SK-N-SH (cell line): ENCODE results near the gene MAEA. TPM values are rescaled to one million over a fixed set of nuclear protein-coding genes. Genes with fewer than 3 reads are reported as not detected.

Source experiments
- CTCF ChIA-PET: fragments of 300-600, 350-600 bp; formaldehyde crosslinking; extraction: SDS; loops from one replicate; lab custom pipeline; 2021; lab: Yijun Ruan, JAX
- POLR2A ChIA-PET: fragments of 350-600 bp; sonication (Branson Sonifier 250); formaldehyde crosslinking; extraction: SDS; loops from one replicate; lab custom pipeline; 2020; ENCODE audit warnings: antibody characterized with exemption, inconsistent platforms; lab: Yijun Ruan, JAX
- DNase-seq: peaks from one replicate; pipeline ENCODE4 v3.0.0; 2012
- H2AFZ ChIP-seq: fragments of 200-600 bp; sonication (generic); 2 replicates; pipeline ENCODE4 v1.8.1; 2016; ENCODE audit warnings: antibody characterized with exemption, mild to moderate bottlenecking, low read depth
- H3F3A ChIP-seq: fragments of 200-600 bp; sonication (generic); replicated peaks from 2 replicates; pipeline ENCODE3; 2016; ENCODE audit warnings: antibody characterized with exemption, mild to moderate bottlenecking; ENCODE audit not compliant: insufficient read depth
- H3K27ac ChIP-seq, 2 experiments: fragments of 200-500 bp in 1 of 2; fragments of 200-600 bp in 1 of 2; sonication (Bioruptor generic) in 1 of 2; sonication (generic), shearing (Covaris generic) in 1 of 2; 2 replicates each; pipeline versions ENCODE4 v1.5.1 to v1.6.1; 2014 to 2016; ENCODE audit warnings: low read depth in 2 of 2, inconsistent platforms in 1 of 2, low read length in 1 of 2, mild to moderate bottlenecking in 1 of 2, mixed read lengths in 1 of 2
- H3K27me3 ChIP-seq: fragments of 200-600 bp; sonication (generic), shearing (Covaris generic); 2 replicates; pipeline ENCODE4 v1.6.1; 2016; ENCODE audit warnings: mixed run types; ENCODE audit not compliant: insufficient read depth
- H3K36me3 ChIP-seq, 2 experiments: fragments of 200-500 bp in 1 of 2; fragments of 200-600 bp in 1 of 2; sonication (Bioruptor generic) in 1 of 2; sonication (generic) in 1 of 2; replicated peaks in 1 of 2; 2 replicates each; pipeline versions ENCODE3 to v1.5.1; 2014 to 2016; ENCODE audit warnings: low read length in 1 of 2, mild to moderate bottlenecking in 1 of 2; ENCODE audit not compliant: insufficient read depth in 2 of 2, control insufficient read depth in 1 of 2
- H3K4me1 ChIP-seq, 2 experiments: fragments of 200-500 bp in 1 of 2; fragments of 200-600 bp in 1 of 2; sonication (Bioruptor generic) in 1 of 2; sonication (generic), shearing (Covaris generic) in 1 of 2; 2 replicates each; pipeline versions ENCODE4 v1.5.1 to v1.6.1; 2014 to 2016; ENCODE audit warnings: low read depth in 1 of 2, low read length in 1 of 2, mixed run types in 1 of 2; ENCODE audit not compliant: insufficient read depth in 2 of 2, control insufficient read depth in 1 of 2
- H3K4me2 ChIP-seq: fragments of 200-600 bp; sonication (generic), shearing (Covaris generic); 2 replicates; pipeline ENCODE4 v1.6.1; 2017; ENCODE audit warnings: mixed run types
- H3K4me3 ChIP-seq, 2 experiments: fragments of 200-500 bp in 1 of 2; fragments of 200-600 bp in 1 of 2; sonication (Bioruptor generic) in 1 of 2; sonication (generic), shearing (Covaris generic) in 1 of 2; 2 replicates each; pipeline versions ENCODE4 v1.5.1 to v1.8.1; 2014 to 2016; ENCODE audit warnings: low read depth in 2 of 2, inconsistent platforms in 1 of 2, low read length in 1 of 2, mild to moderate bottlenecking in 1 of 2, mixed read lengths in 1 of 2, moderate library complexity in 1 of 2
- H3K79me2 ChIP-seq: fragments of 200-600 bp; sonication (generic); 2 replicates; pipeline ENCODE4 v1.8.1; 2017; ENCODE audit warnings: mild to moderate bottlenecking; ENCODE audit not compliant: insufficient read depth
- H3K9ac ChIP-seq: fragments of 200-600 bp; sonication (generic); 2 replicates; pipeline ENCODE4 v1.6.1; 2017; ENCODE audit warnings: mixed run types
- H3K9me2 ChIP-seq: fragments of 200-600 bp; sonication (generic); 2 replicates; pipeline ENCODE4 v1.6.1; 2017; ENCODE audit warnings: mixed run types
- H3K9me3 ChIP-seq: fragments of 200-600 bp; sonication (generic); 2 replicates; pipeline ENCODE4 v1.6.1; 2017; ENCODE audit warnings: mixed run types, mild to moderate bottlenecking, moderate library complexity
- H4K20me1 ChIP-seq: fragments of 200-600 bp; sonication (generic); 2 replicates; pipeline ENCODE4 v1.6.1; 2017; ENCODE audit warnings: mild to moderate bottlenecking, mixed run types; ENCODE audit not compliant: insufficient read depth
- CHD2 ChIP-seq: fragments of 150-350 bp; IDR thresholded peaks from 2 replicates; pipeline ENCODE4 v1.6.1; 2018; ENCODE audit warnings: low read length; ENCODE audit not compliant: partially characterized antibody
- ELF1 ChIP-seq: IDR thresholded peaks from 2 replicates; pipeline ENCODE4 v1.4.0; 2012
- EP300 ChIP-seq, 2 experiments: IDR thresholded peaks; 2 replicates each; pipeline versions ENCODE4 v1.4.0 to v1.6.1; 2012; ENCODE audit warnings: borderline replicate concordance in 1 of 2, low read depth in 1 of 2, low read length in 1 of 2
- EZH2phosphoT487 ChIP-seq: fragments of 200-600 bp; sonication (generic); IDR thresholded peaks from 2 replicates; pipeline ENCODE4 v1.6.1; 2017; ENCODE audit warnings: low read depth, mixed run types, mild to moderate bottlenecking, antibody characterized with exemption, moderate library complexity, borderline replicate concordance
- FOXJ3 ChIP-seq: sonication (generic); formaldehyde crosslinking; IDR thresholded peaks from 2 replicates; pipeline ENCODE4 v1.5.1; 2020; ENCODE audit warnings: mild to moderate bottlenecking, missing genetic modification reagents
- FOXM1 ChIP-seq: IDR thresholded peaks from 2 replicates; pipeline ENCODE4 v1.4.0; 2012; ENCODE audit warnings: low read depth, mild to moderate bottlenecking
- GATA2 ChIP-seq: sonication (generic); formaldehyde crosslinking; IDR thresholded peaks from 2 replicates; pipeline ENCODE4 v1.5.0; 2020; ENCODE audit warnings: mild to moderate bottlenecking, missing genetic modification reagents
- JUND ChIP-seq: IDR thresholded peaks from 2 replicates; pipeline ENCODE4 v1.4.0; 2012
- MAX ChIP-seq: IDR thresholded peaks from 2 replicates; pipeline ENCODE4 v1.4.0; 2012; ENCODE audit warnings: low read depth
- MEF2A ChIP-seq: IDR thresholded peaks from 2 replicates; pipeline ENCODE4 v1.4.0; 2012; ENCODE audit warnings: low read depth, borderline replicate concordance
- NFIC ChIP-seq: IDR thresholded peaks from 2 replicates; pipeline ENCODE4 v1.4.0; 2012; ENCODE audit warnings: borderline replicate concordance
- NRF1 ChIP-seq: IDR thresholded peaks from 2 replicates; pipeline ENCODE4 v1.6.1; 2012; ENCODE audit warnings: low read depth, mild to moderate bottlenecking, low read length
- POLR2AphosphoS5 ChIP-seq: IDR thresholded peaks from 2 replicates; pipeline ENCODE4 v1.6.1; 2012; ENCODE audit warnings: low read depth, low read length
- REST ChIP-seq: IDR thresholded peaks from 2 replicates; pipeline ENCODE4 v1.6.1; 2012; ENCODE audit warnings: mild to moderate bottlenecking, low read depth, low read length, moderate library complexity
- RXRA ChIP-seq: IDR thresholded peaks from 2 replicates; pipeline ENCODE4 v1.4.0; 2012; ENCODE audit warnings: low read depth, mild to moderate bottlenecking, borderline replicate concordance
- SIN3A ChIP-seq: IDR thresholded peaks from 2 replicates; pipeline ENCODE4 v1.6.1; 2012; ENCODE audit warnings: low read depth, mild to moderate bottlenecking, low read length, moderate library complexity, borderline replicate concordance
- SMC3 ChIP-seq: IDR thresholded peaks from 2 replicates; pipeline ENCODE4 v1.6.1; 2012; ENCODE audit warnings: low read depth, low read length, improper control_type of control experiment
- TAF1 ChIP-seq: IDR thresholded peaks from 2 replicates; pipeline ENCODE4 v1.6.1; 2012; ENCODE audit warnings: low read depth, mild to moderate bottlenecking, low read length, moderate library complexity, borderline replicate concordance
- USF1 ChIP-seq: IDR thresholded peaks from 2 replicates; pipeline ENCODE4 v1.4.0; 2012; ENCODE audit warnings: low read depth, borderline replicate concordance
- YY1 ChIP-seq: IDR thresholded peaks from 2 replicates; pipeline ENCODE4 v1.4.0; 2012; ENCODE audit warnings: low read depth, mild to moderate bottlenecking
- WGBS: methylation state at CpG from one replicate; pipeline ENCODE4 v1.1.6; 2017; ENCODE audit warnings: low lambda C conversion rate; 5-methylcytosine and 5-hydroxymethylcytosine counted together
- polyA plus RNA-seq, 3 experiments: library from polyadenylated mRNA; depleted of rRNA; stranded (reverse); fragments of >200 nt; gene quantifications; 2 replicates each; pipeline ENCODE4 v1.2.3, GENCODE V29; 2012
- TF ChIP-seq, protein P1 (sequence below): fragments of 150-350 bp; IDR thresholded peaks from 2 replicates; pipeline ENCODE4 v1.6.1; 2017; ENCODE audit warnings: antibody characterized with exemption, low read length, low read depth, borderline replicate concordance

MAEA gene
- polyA plus RNA-seq, 1 of the 3 experiments (the other 2 are of a cell fraction), result 128 TPM

GRCh38 chr4:1367230-1367935 lies 77.7 kb downstream of the MAEA start:
- no peaks in the 10 kb centered on the region for H3K9me2 ChIP-seq
- H3K4me3 ChIP-seq, result no peak overlapping the region
- H3K4me2 ChIP-seq, result no peak overlapping the region
- no peaks in the 10 kb centered on the region for H3F3A ChIP-seq
- CTCF ChIA-PET, result interaction anchor here (1.8 kb wide), 1 partner anchor 146 kb away, joined by 4 read pairs; no protein-coding TSS in a partner anchor
- over 99% methylated on average over 14 of the region's 17 CpGs for WGBS
- no peaks in the 10 kb centered on the region for H3K79me2 ChIP-seq
- DNase-seq, result no peak
- no peak overlapping the region for H3K27ac ChIP-seq
- no peaks in the 10 kb centered on the region for H3K27me3 ChIP-seq
- H3K9ac ChIP-seq, result no peak overlapping the region
- H3K9me3 ChIP-seq, result no peaks in the 10 kb centered on the region
- no peaks in the 10 kb centered on the region for H4K20me1 ChIP-seq
- POLR2A ChIA-PET, result no interaction called here
- no peaks in the 10 kb centered on the region; a peak in 1 of 4 replicates for H3K4me1 ChIP-seq
- TF ChIP-seq TAF1 (no peak), MEF2A (no peak), GATA2 (CRISPR knock-in tag) (no peak)
- H2AFZ ChIP-seq, result no peak overlapping the region
- H3K36me3 ChIP-seq, result peaks cover 6 to 37% of the 10 kb centered on the region in 2 experiments

GRCh38 chr4:1367936-1368289 lies 78.2 kb downstream of the MAEA start:
- no peak overlapping the region for H2AFZ ChIP-seq
- H3F3A ChIP-seq, result no peaks in the 10 kb centered on the region
- no peak for TF ChIP-seq USF1
- no peak for TF ChIP-seq EP300 (IDR thresholded peaks at IDR 0.05; ENCODE audit: borderline replicate concordance in 1 of 2, low read depth in 1 of 2, low read length in 1 of 2)
- TF ChIP-seq SMC3, result no peak
- TF ChIP-seq MAX, result no peak
- TF ChIP-seq FOXM1, result no peak
- TF ChIP-seq, protein P1, sequence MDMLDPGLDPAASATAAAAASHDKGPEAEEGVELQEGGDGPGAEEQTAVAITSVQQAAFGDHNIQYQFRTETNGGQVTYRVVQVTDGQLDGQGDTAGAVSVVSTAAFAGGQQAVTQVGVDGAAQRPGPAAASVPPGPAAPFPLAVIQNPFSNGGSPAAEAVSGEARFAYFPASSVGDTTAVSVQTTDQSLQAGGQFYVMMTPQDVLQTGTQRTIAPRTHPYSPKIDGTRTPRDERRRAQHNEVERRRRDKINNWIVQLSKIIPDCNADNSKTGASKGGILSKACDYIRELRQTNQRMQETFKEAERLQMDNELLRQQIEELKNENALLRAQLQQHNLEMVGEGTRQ, result no peak
- TF ChIP-seq SIN3A, result no peak
- TF ChIP-seq NRF1, result no peak
- no peak for TF ChIP-seq ELF1
- TF ChIP-seq REST, result no peak
- no peak for TF ChIP-seq NFIC
- no peak for TF ChIP-seq JUND
- no peak for TF ChIP-seq CHD2
- TF ChIP-seq RXRA, result no peak
- TF ChIP-seq POLR2AphosphoS5, result no peak
- no peak for TF ChIP-seq MEF2A
- TF ChIP-seq YY1, result no peak
- no peak for TF ChIP-seq EZH2phosphoT487
- no peak for TF ChIP-seq FOXJ3 (CRISPR knock-in tag)
- no peak overlapping the region for H3K27ac ChIP-seq
- no peaks in the 10 kb centered on the region for H3K9me2 ChIP-seq
- no peaks in the 10 kb centered on the region for H3K9me3 ChIP-seq
- POLR2A ChIA-PET, result no interaction called here
- no peaks in the 10 kb centered on the region for H3K79me2 ChIP-seq
- DNase-seq, result no peak
- H3K4me3 ChIP-seq, result no peak overlapping the region
- H3K9ac ChIP-seq, result no peak overlapping the region
- 96% methylated on average over 5 of the region's 10 CpGs for WGBS
- H3K36me3 ChIP-seq, result peaks cover 7 to 38% of the 10 kb centered on the region in 2 experiments
- no peaks in the 10 kb centered on the region; a peak in 1 of 4 replicates for H3K4me1 ChIP-seq
- H4K20me1 ChIP-seq, result no peaks in the 10 kb centered on the region
- CTCF ChIA-PET, result interaction anchor here (1.8 kb wide), 1 partner anchor 145 kb away, joined by 4 read pairs; no protein-coding TSS in a partner anchor
- no peak overlapping the region for H3K4me2 ChIP-seq
- no peaks in the 10 kb centered on the region for H3K27me3 ChIP-seq
